ENCODE measurements around the gene CHDH. TPM values are rescaled to one million over a fixed set of nuclear protein-coding genes. Genes with fewer than 3 reads are reported as not detected.

CHDH gene
- total RNA-seq, 1 donor from 2014 or later, result 1.0 TPM

DNA sequence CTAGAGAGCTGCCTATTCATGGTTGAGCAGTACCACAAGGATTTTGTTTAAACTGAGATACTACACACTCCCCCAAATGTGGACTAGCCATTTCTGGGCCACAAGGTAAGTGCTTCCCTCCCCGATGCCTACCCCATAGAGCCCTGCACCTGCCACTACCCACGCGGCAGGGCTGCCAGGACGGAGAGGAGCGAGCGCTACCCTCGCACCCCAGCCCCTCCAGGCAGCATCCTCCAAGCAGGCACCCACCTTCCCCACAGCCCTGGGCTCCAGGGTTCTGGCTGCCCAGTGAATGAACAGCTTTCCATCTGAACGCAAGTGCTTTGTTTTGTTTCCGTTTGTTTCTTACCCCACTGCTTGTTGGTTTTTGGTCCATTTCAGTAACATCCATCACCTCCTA, 59.2 kb downstream of the CHDH start:
- no peaks in the 10 kb centered on the region for H3K4me1 Mint-ChIP-seq (ENCODE audit: unreplicated experiment)
- H3K36me3 Mint-ChIP-seq (ENCODE audit: low read depth, unreplicated experiment), result peaks cover 51% of the 10 kb centered on the region
- no peak overlapping the region for H3K27ac Mint-ChIP-seq (ENCODE audit: unreplicated experiment)
- TF ChIP-seq, protein P1, sequence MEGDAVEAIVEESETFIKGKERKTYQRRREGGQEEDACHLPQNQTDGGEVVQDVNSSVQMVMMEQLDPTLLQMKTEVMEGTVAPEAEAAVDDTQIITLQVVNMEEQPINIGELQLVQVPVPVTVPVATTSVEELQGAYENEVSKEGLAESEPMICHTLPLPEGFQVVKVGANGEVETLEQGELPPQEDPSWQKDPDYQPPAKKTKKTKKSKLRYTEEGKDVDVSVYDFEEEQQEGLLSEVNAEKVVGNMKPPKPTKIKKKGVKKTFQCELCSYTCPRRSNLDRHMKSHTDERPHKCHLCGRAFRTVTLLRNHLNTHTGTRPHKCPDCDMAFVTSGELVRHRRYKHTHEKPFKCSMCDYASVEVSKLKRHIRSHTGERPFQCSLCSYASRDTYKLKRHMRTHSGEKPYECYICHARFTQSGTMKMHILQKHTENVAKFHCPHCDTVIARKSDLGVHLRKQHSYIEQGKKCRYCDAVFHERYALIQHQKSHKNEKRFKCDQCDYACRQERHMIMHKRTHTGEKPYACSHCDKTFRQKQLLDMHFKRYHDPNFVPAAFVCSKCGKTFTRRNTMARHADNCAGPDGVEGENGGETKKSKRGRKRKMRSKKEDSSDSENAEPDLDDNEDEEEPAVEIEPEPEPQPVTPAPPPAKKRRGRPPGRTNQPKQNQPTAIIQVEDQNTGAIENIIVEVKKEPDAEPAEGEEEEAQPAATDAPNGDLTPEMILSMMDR (IDR thresholded peaks at IDR 0.05; ENCODE audit: unreplicated experiment), result no peak
- H3K4me3 Mint-ChIP-seq (ENCODE audit: unreplicated experiment), result peak overlapping the region; percentile 56
- H3K9me3 Mint-ChIP-seq (ENCODE audit: unreplicated experiment), result no peaks in the 10 kb centered on the region
- peaks cover 5% of the 10 kb centered on the region for H3K27me3 Mint-ChIP-seq (ENCODE audit: unreplicated experiment)
- DNase-seq (ENCODE audit: low spot score), result no peak

DNA sequence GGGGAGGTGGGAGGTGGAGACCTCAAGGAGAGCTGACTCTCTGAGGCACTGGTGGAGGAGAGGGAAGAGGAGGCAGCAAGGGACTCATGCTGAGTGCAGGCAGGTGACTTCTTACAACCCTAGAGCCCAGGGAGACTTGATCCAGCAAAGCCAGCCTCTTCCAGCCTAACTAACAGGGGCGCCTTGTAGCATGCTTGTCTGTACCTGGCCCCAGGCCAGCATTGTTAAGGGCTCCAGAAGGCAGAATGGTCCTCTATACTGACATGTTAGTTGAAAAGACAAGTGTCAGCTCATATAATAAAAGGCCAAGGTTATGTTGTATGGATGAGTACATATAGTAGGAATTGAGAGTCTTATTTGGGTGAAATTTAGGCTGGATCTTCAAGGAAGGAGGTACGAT, 65.4 kb downstream of the CHDH start:
- no peaks in the 10 kb centered on the region for H3K9me3 Mint-ChIP-seq (ENCODE audit: unreplicated experiment)
- peaks cover 65% of the 10 kb centered on the region for H3K36me3 Mint-ChIP-seq (ENCODE audit: low read depth, unreplicated experiment)
- TF ChIP-seq, protein P1 (IDR thresholded peaks at IDR 0.05; ENCODE audit: unreplicated experiment), result no peak
- DNase-seq (ENCODE audit: low spot score), result no peak
- H3K27me3 Mint-ChIP-seq (ENCODE audit: unreplicated experiment), result peaks cover 4% of the 10 kb centered on the region
- peaks cover 11% of the 10 kb centered on the region for H3K4me1 Mint-ChIP-seq (ENCODE audit: unreplicated experiment)
- peak overlapping the region; percentile 5 for H3K4me3 Mint-ChIP-seq (ENCODE audit: unreplicated experiment)
- H3K27ac Mint-ChIP-seq (ENCODE audit: unreplicated experiment), result no peak overlapping the region

DNA sequence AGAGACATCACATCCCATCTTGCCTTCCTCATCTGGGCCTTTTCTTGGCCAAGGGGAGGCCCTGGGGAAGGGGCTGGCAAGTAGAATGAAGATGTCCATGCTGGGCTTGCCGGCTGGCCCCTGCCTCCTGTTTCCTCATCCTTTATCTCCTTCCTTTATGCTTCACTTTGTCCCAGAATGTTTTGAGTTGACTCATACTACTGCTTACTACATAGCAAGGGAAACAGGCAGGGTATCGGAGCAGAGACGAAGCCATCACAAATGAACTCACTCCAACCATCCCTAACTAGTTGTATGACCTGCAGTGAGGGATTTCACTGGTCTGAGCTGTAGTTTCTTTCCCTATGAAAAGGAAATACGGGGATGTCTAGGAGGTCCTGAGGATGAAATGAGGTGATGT, 66.0 kb downstream of the CHDH start:
- H3K27me3 Mint-ChIP-seq (ENCODE audit: unreplicated experiment), result peaks cover 4% of the 10 kb centered on the region
- no peak overlapping the region for H3K27ac Mint-ChIP-seq (ENCODE audit: unreplicated experiment)
- no peaks in the 10 kb centered on the region for H3K9me3 Mint-ChIP-seq (ENCODE audit: unreplicated experiment)
- no peak for DNase-seq (ENCODE audit: low spot score)
- peaks cover 11% of the 10 kb centered on the region for H3K4me1 Mint-ChIP-seq (ENCODE audit: unreplicated experiment)
- peak overlapping the region; percentile 63 for H3K4me3 Mint-ChIP-seq (ENCODE audit: unreplicated experiment)
- peaks cover 65% of the 10 kb centered on the region for H3K36me3 Mint-ChIP-seq (ENCODE audit: low read depth, unreplicated experiment)
- TF ChIP-seq, protein P1 (IDR thresholded peaks at IDR 0.05; ENCODE audit: unreplicated experiment), result no peak

DNA sequence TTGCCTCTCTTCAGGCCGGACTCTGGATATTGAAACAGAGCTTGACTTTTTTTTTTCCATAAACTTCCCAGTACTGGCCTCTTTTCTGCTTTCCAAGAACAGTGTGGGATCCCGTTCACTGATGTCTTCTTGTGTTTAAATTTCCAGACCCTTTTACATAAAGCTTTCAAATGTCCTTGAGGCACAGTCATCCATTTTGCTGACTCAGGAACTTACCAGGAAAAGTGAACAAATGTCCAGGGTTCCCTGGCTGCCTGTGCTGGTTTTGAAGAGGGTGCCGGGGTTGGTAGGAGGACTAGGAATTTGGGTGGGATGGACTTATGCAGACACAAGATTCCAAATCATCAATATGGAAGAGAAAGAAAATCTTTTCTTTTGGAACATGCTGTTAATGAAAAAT, 68.1 kb downstream of the CHDH start:
- Mint-ChIP-seq H3K4me1 (ENCODE audit: unreplicated experiment) (peaks cover 11% of the 10 kb centered on the region), H3K9me3 (ENCODE audit: unreplicated experiment) (no peaks in the 10 kb centered on the region), H3K27me3 (ENCODE audit: unreplicated experiment) (peaks cover 10% of the 10 kb centered on the region), H3K4me3 (ENCODE audit: unreplicated experiment) (no peak overlapping the region), H3K36me3 (ENCODE audit: low read depth, unreplicated experiment) (peaks cover 67% of the 10 kb centered on the region), H3K27ac (ENCODE audit: unreplicated experiment) (no peak overlapping the region)
- DNase-seq (ENCODE audit: low spot score), result no peak
- TF ChIP-seq, protein P1 (IDR thresholded peaks at IDR 0.05; ENCODE audit: unreplicated experiment), result no peak

DNA sequence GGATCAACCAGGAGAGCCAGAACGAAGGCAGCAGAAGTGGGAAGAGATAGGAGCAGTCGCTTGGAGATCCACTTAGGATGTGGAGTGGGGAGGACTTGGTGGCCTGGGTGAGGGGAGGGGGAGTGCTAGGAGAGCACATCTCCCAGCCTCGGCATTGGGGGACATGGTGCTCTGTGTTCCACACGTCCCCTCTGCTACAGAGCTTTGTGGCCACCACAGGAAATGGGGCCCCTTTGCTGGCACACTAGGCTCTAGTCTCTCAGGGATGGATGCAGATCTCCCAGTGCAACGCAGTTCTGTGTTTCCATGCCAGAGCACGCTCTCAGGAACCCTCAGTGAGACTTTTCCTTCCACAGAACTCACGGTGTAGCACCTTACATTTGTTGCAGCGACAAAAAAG, 68.8 kb downstream of the CHDH start:
- peak overlapping the region; percentile 29 for H3K4me3 Mint-ChIP-seq (ENCODE audit: unreplicated experiment)
- H3K4me1 Mint-ChIP-seq (ENCODE audit: unreplicated experiment), result peaks cover 11% of the 10 kb centered on the region
- no peaks in the 10 kb centered on the region for H3K9me3 Mint-ChIP-seq (ENCODE audit: unreplicated experiment)
- peaks cover 63% of the 10 kb centered on the region for H3K36me3 Mint-ChIP-seq (ENCODE audit: low read depth, unreplicated experiment)
- H3K27ac Mint-ChIP-seq (ENCODE audit: unreplicated experiment), result no peak overlapping the region
- TF ChIP-seq, protein P1 (IDR thresholded peaks at IDR 0.05; ENCODE audit: unreplicated experiment), result no peak
- no peak for DNase-seq (ENCODE audit: low spot score)
- peaks cover 12% of the 10 kb centered on the region for H3K27me3 Mint-ChIP-seq (ENCODE audit: unreplicated experiment)

Measured in endothelial cell (in vitro differentiated cells).